Measurements from ENCODE around the gene RASA1. TPM values are rescaled to one million over a fixed set of nuclear protein-coding genes. Genes with fewer than 3 reads are reported as not detected.

Gene RASA1
- total RNA-seq (ENCODE audit: low replicate concordance): 22.9 and 33.6 TPM in 2 replicates

DNA sequence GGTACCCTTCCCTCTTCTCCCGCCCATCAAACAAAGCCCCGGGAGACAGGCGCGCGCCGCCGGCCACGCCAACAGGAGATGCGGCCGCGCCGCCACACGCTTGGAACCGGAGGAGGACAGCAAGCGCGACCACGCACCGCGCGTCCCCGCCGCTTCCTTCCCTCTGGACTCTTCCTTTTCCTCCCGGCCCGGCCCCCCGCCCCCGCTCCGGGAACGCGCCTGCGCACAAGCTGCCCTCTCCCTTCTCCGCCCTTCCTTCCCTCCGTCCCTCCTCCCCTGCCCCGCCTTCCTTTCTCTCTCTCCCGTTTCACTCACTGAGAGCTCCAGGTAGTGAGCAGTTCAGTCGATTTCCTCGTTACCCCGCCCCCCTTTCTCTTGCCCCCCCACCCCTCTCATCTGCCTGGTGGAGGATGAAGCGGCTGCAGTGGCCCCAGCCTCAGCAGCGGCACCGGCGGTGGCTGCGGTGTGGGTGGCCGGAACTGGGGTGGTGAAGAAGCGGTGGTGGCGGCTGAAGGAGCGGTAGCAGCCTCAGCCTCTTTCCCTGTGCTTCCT, at the start of gene RASA1:
TSS of gene RASA1 (plus strand) at position 310 of the 552 bp plus-strand sequence. CDS start 569 bp downstream, outside the sequence.

GRCh38 chr5:87412630-87413342, 145.1 kb downstream of the RASA1 start, which contains the start of gene CCNH:
Gene CCNH, minus strand, starts transcription at chr5:87412930. Its CDS starts 136 bp downstream, at chr5:87412794.

Other genes starting within 250 kb of the RASA1 start
- gene CCNH, start 145.0 kb downstream of the RASA1 start, total RNA-seq (ENCODE audit: low replicate concordance): 63.5 and 63.9 TPM in 2 replicates

All from smooth muscle cell of the coronary artery (primary cell).